Measurements from ENCODE around the gene TTYH2. TPM values are rescaled to one million over a fixed set of nuclear protein-coding genes. Genes with fewer than 3 reads are reported as not detected.

Gene TTYH2
- total RNA-seq, 1 donor from 2014 or later, result 6.8 TPM

GRCh38 chr17:74299226-74300009 lies 86.0 kb downstream of the TTYH2 start:
- peaks cover 4% of the 10 kb centered on the region for H3K27me3 Mint-ChIP-seq (ENCODE audit: unreplicated experiment)
- no peak for DNase-seq (ENCODE audit: low spot score)
- no peaks in the 10 kb centered on the region for H3K9me3 Mint-ChIP-seq (ENCODE audit: unreplicated experiment)
- no peak overlapping the region for H3K4me3 Mint-ChIP-seq (ENCODE audit: unreplicated experiment)
- H3K27ac Mint-ChIP-seq (ENCODE audit: unreplicated experiment), result no peak overlapping the region
- no peak for TF ChIP-seq CTCF (IDR thresholded peaks at IDR 0.05; ENCODE audit: unreplicated experiment)
- H3K36me3 Mint-ChIP-seq (ENCODE audit: low read depth, unreplicated experiment), result no peaks in the 10 kb centered on the region
- H3K4me1 Mint-ChIP-seq (ENCODE audit: unreplicated experiment), result peaks cover 3% of the 10 kb centered on the region

- H3K27me3 Mint-ChIP-seq (ENCODE audit: unreplicated experiment), result peaks cover 5% of the 10 kb centered on the region
- no peaks in the 10 kb centered on the region for H3K9me3 Mint-ChIP-seq (ENCODE audit: unreplicated experiment)
- no peak overlapping the region for H3K4me3 Mint-ChIP-seq (ENCODE audit: unreplicated experiment)
- no peak overlapping the region for H3K27ac Mint-ChIP-seq (ENCODE audit: unreplicated experiment)
- no peak for DNase-seq (ENCODE audit: low spot score)
- peaks cover 8% of the 10 kb centered on the region for H3K4me1 Mint-ChIP-seq (ENCODE audit: unreplicated experiment)
- no peak for TF ChIP-seq CTCF (IDR thresholded peaks at IDR 0.05; ENCODE audit: unreplicated experiment)
- H3K36me3 Mint-ChIP-seq (ENCODE audit: low read depth, unreplicated experiment), result no peaks in the 10 kb centered on the region
Observed at GRCh38 chr17:74303305-74303704, 89.9 kb downstream of the TTYH2 start.

GRCh38 chr17:74304184-74304583 lies 90.8 kb downstream of the TTYH2 start:
- Mint-ChIP-seq H3K4me3 (ENCODE audit: unreplicated experiment) (no peak overlapping the region), H3K27me3 (ENCODE audit: unreplicated experiment) (peaks cover 4% of the 10 kb centered on the region), H3K4me1 (ENCODE audit: unreplicated experiment) (peaks cover 8% of the 10 kb centered on the region), H3K9me3 (ENCODE audit: unreplicated experiment) (no peaks in the 10 kb centered on the region), H3K36me3 (ENCODE audit: low read depth, unreplicated experiment) (no peaks in the 10 kb centered on the region), H3K27ac (ENCODE audit: unreplicated experiment) (no peak overlapping the region)
- DNase-seq (ENCODE audit: low spot score), result no peak
- no peak for TF ChIP-seq CTCF (IDR thresholded peaks at IDR 0.05; ENCODE audit: unreplicated experiment)

DNA sequence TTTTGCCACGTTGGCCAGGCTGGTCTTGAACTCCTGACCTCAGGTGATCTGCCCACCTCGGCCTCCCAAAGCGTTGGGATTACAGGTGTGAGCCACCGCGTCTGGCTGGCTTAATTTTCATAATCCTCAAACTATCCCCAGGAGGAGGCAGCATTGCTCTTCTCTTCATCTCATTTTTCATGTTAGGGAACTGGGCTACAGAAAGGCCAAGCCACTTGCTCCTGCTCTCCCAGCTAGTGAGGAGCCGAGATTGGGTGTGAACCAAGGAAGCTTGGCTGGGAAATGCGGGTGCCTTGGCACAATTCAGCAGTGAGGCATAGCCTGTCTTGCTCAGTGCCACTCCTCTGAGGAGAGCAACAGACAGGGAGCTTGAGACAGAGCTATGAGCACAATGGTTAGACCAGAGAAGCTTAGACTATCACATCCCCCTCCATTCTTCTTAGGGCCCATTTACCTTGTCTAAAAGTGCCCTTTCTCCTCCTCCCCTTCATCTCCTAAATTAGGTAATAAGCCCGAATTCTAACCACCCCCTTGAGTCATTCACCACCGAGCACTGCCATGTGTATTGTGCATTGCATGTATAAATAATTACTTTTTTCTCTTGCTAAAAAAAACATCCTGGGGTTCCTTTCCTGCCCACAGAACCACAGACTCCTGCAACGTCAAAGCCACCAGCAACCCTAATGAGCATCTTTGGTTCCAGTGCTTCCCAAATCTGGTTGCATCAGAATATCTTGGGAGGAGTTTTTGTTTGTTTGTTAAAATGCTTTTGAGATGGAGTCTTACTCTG lies 92.7 kb downstream of the TTYH2 start:
- H3K36me3 Mint-ChIP-seq (ENCODE audit: low read depth, unreplicated experiment), result no peaks in the 10 kb centered on the region
- peak; percentile 38 for DNase-seq (ENCODE audit: low spot score)
- no peak for TF ChIP-seq CTCF (IDR thresholded peaks at IDR 0.05; ENCODE audit: unreplicated experiment)
- H3K4me3 Mint-ChIP-seq (ENCODE audit: unreplicated experiment), result no peak overlapping the region
- no peaks in the 10 kb centered on the region for H3K9me3 Mint-ChIP-seq (ENCODE audit: unreplicated experiment)
- H3K4me1 Mint-ChIP-seq (ENCODE audit: unreplicated experiment), result peaks cover 8% of the 10 kb centered on the region
- H3K27me3 Mint-ChIP-seq (ENCODE audit: unreplicated experiment), result peaks cover 4% of the 10 kb centered on the region
- H3K27ac Mint-ChIP-seq (ENCODE audit: unreplicated experiment), result no peak overlapping the region
